Measurements from ENCODE around the gene MAP3K21. TPM values are rescaled to one million over a fixed set of nuclear protein-coding genes. Genes with fewer than 3 reads are reported as not detected.

MAP3K21 gene
- total and polyA plus RNA-seq, 4 donors, result 0.33 to 1.8 (median 1.4) TPM

DNA sequence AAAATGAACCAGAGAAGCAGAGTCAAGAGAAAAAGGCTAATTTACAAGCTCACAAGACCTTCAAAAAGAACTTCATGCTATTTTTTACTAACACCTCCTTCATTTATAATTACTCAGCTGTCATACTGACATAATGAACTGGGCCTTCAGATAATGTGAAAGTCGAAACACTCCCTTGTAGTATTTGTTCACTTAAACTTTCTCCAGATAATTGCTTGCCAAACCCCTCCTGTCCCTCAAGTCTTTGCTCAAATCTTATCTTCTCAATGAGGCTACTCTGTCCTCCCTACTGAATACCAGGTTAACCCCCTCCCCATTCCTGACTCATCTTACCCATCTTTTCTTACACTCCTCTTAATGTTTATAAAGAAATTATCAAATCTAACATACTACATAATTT is 11.1 kb upstream of the MAP3K21 start:
- Histone ChIP-seq H3K27ac (ENCODE audit: low read depth in 1 of 2, low read length in 2 of 2) (no peak overlapping the region), H3K4me1 (ENCODE audit: control insufficient read depth in 1 of 2, insufficient read depth in 2 of 2, low read length in 2 of 2) (no peaks in the 10 kb centered on the region), H3K9me3 (ENCODE audit: control insufficient read depth, low read length) (no peaks in the 10 kb centered on the region), H3K36me3 (ENCODE audit: control insufficient read depth in 1 of 2, insufficient read depth in 2 of 2, low read length in 1 of 2) (no peaks in the 10 kb centered on the region), H3K27me3 (ENCODE audit: control insufficient read depth in 1 of 2, insufficient read depth in 2 of 2, low read length in 1 of 2) (no peaks in the 10 kb centered on the region), H3K4me3 (ENCODE audit: low read length in 2 of 2) (no peak overlapping the region)
- DNase-seq, result no peak
- ATAC-seq (ENCODE audit: low FRiP score), result no peak
- 50 to 70% methylated on average over 1 of the region's 1 CpG for WGBS, 2 donors
- intact Hi-C loops (cut with DNase I), result no loop called here

GRCh38 chr1:233319272-233319671 is 8.3 kb upstream of the MAP3K21 start:
- Histone ChIP-seq H3K9me3 (ENCODE audit: control insufficient read depth, low read length) (no peaks in the 10 kb centered on the region), H3K4me3 (ENCODE audit: low read length in 2 of 2) (no peak overlapping the region), H3K36me3 (ENCODE audit: control insufficient read depth in 1 of 2, insufficient read depth in 2 of 2, low read length in 1 of 2) (no peaks in the 10 kb centered on the region), H3K4me1 (ENCODE audit: control insufficient read depth in 1 of 2, insufficient read depth in 2 of 2, low read length in 2 of 2) (no peaks in the 10 kb centered on the region), H3K27ac (ENCODE audit: low read depth in 1 of 2, low read length in 2 of 2) (no peak overlapping the region), H3K27me3 (ENCODE audit: control insufficient read depth in 1 of 2, insufficient read depth in 2 of 2, low read length in 1 of 2) (no peaks in the 10 kb centered on the region)
- intact Hi-C loops (cut with DNase I), result no loop called here
- ATAC-seq (ENCODE audit: low FRiP score), result no peak
- DNase-seq, result no peak
- WGBS, 2 donors, result 78 to 81% methylated on average over 6 of the region's 6 CpGs

DNA sequence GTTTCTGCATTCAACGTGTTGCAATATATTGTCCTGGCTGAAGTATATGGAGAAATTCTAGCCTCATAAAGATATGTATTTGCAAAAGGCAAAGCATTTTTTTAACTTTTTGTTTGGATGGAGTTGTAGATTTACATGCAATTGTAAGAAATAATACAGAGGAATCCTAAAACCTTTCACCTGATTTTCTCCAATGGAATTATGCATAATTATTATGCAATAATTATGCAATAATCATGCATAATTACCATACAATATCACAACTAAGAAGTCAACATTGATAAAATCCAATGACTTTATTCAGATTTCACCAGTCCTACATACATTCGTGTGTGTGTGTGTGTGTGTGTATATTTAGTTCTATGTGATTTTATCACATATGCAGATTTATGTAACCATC is 7.5 kb upstream of the MAP3K21 start:
- Histone ChIP-seq H3K27me3 (ENCODE audit: control insufficient read depth in 1 of 2, insufficient read depth in 2 of 2, low read length in 1 of 2) (no peaks in the 10 kb centered on the region), H3K27ac (ENCODE audit: low read depth in 1 of 2, low read length in 2 of 2) (no peak overlapping the region), H3K4me3 (ENCODE audit: low read length in 2 of 2) (no peak overlapping the region), H3K36me3 (ENCODE audit: control insufficient read depth in 1 of 2, insufficient read depth in 2 of 2, low read length in 1 of 2) (no peaks in the 10 kb centered on the region), H3K9me3 (ENCODE audit: control insufficient read depth, low read length) (no peaks in the 10 kb centered on the region), H3K4me1 (ENCODE audit: control insufficient read depth in 1 of 2, insufficient read depth in 2 of 2, low read length in 2 of 2) (no peaks in the 10 kb centered on the region)
- no peak for ATAC-seq (ENCODE audit: low FRiP score)
- DNase-seq, result no peak
- intact Hi-C loops (cut with DNase I), result no loop called here
- 76% methylated on average over 2 of the region's 2 CpGs for WGBS, 2 donors

GRCh38 chr1:233323718-233324117 is 3.8 kb upstream of the MAP3K21 start:
- no peak for ATAC-seq (ENCODE audit: low FRiP score)
- 45 to 67% methylated on average over 1 of the region's 1 CpG for WGBS, 2 donors
- H3K9me3 ChIP-seq (ENCODE audit: control insufficient read depth, low read length), result no peaks in the 10 kb centered on the region

GRCh38 chr1:233326319-233326718 is 1.2 kb upstream of the MAP3K21 start:
- H3K9me3 ChIP-seq (ENCODE audit: control insufficient read depth, low read length), result no peaks in the 10 kb centered on the region
- intact Hi-C loops (cut with DNase I), result no loop called here
- no peak overlapping the region for H3K4me3 ChIP-seq (ENCODE audit: low read length in 2 of 2)
- no peaks in the 10 kb centered on the region for H3K27me3 ChIP-seq (ENCODE audit: control insufficient read depth in 1 of 2, insufficient read depth in 2 of 2, low read length in 1 of 2)
- no peak overlapping the region for H3K27ac ChIP-seq (ENCODE audit: low read depth in 1 of 2, low read length in 2 of 2)
- no peak for DNase-seq
- no peaks in the 10 kb centered on the region for H3K36me3 ChIP-seq (ENCODE audit: control insufficient read depth in 1 of 2, insufficient read depth in 2 of 2, low read length in 1 of 2)
- no peak for ATAC-seq (ENCODE audit: low FRiP score)
- no peaks in the 10 kb centered on the region for H3K4me1 ChIP-seq (ENCODE audit: control insufficient read depth in 1 of 2, insufficient read depth in 2 of 2, low read length in 2 of 2)

More at GRCh38 chr1:233323718-233324117, 3.8 kb upstream of the MAP3K21 start:
- Histone ChIP-seq H3K4me3 (ENCODE audit: low read length in 2 of 2) (no peak overlapping the region), H3K27ac (ENCODE audit: low read depth in 1 of 2, low read length in 2 of 2) (no peak overlapping the region), H3K27me3 (ENCODE audit: control insufficient read depth in 1 of 2, insufficient read depth in 2 of 2, low read length in 1 of 2) (no peaks in the 10 kb centered on the region), H3K4me1 (ENCODE audit: control insufficient read depth in 1 of 2, insufficient read depth in 2 of 2, low read length in 2 of 2) (no peaks in the 10 kb centered on the region), H3K36me3 (ENCODE audit: control insufficient read depth in 1 of 2, insufficient read depth in 2 of 2, low read length in 1 of 2) (no peaks in the 10 kb centered on the region)
- no peak for DNase-seq
- intact Hi-C loops (cut with DNase I), result no loop called here

DNA sequence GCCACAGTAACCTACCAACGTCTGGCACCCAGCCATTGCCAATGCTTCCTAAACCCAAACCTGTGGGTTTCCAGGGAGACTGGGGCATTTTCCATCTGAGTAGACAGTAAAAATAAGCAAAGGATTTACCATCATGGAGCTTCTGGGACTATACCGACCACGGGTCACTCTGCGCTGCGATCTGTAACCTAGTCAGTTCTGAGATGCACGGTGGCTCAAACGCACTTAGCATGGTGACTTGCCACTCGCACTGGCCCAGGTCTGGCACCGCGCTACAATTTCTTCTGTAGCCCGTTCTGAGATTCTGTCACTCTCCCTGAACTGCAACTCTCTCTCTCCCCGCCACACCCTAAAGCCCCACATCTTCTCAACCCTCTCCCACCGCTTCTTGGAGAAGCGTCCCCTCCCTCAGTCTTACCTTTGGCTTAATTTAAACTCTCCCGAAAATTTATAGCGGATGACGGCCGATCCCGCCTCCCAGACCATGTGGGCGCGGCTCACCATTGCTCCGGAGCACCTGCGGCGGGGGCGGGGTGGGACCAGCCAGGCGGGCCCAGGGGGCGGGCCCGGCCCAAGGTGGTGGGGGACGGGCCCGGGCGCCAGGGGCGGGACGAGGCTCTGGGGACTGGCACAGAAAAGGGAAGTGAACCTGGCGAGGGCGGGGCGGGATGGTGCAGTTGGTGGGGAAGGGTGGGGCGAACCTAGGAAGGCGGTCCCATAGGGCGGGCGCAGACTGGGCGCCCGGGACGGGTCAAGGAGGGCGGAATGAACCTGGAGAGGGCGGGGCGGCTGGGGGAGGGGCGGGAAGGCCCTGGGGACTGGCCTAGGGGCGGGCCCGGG is 493 bp upstream of the MAP3K21 start:
- Histone ChIP-seq H3K9me3 (ENCODE audit: control insufficient read depth, low read length) (no peaks in the 10 kb centered on the region), H3K27ac (ENCODE audit: low read depth in 1 of 2, low read length in 2 of 2) (no peak overlapping the region), H3K36me3 (ENCODE audit: control insufficient read depth in 1 of 2, insufficient read depth in 2 of 2, low read length in 1 of 2) (no peaks in the 10 kb centered on the region), H3K4me1 (ENCODE audit: control insufficient read depth in 1 of 2, insufficient read depth in 2 of 2, low read length in 2 of 2) (no peaks in the 10 kb centered on the region), H3K4me3 (ENCODE audit: low read length in 2 of 2) (peak overlapping the region; percentile 49 to 58), H3K27me3 (ENCODE audit: control insufficient read depth in 1 of 2, insufficient read depth in 2 of 2, low read length in 1 of 2) (no peaks in the 10 kb centered on the region)
- 4 to 6% methylated on average over 35 to 49 of the region's 49 CpGs for WGBS, 2 donors
- peak; percentile 84 for ATAC-seq (ENCODE audit: low FRiP score)
- intact Hi-C loops (cut with DNase I), result no loop called here
- peak; percentile 91 to 93 for DNase-seq

DNA sequence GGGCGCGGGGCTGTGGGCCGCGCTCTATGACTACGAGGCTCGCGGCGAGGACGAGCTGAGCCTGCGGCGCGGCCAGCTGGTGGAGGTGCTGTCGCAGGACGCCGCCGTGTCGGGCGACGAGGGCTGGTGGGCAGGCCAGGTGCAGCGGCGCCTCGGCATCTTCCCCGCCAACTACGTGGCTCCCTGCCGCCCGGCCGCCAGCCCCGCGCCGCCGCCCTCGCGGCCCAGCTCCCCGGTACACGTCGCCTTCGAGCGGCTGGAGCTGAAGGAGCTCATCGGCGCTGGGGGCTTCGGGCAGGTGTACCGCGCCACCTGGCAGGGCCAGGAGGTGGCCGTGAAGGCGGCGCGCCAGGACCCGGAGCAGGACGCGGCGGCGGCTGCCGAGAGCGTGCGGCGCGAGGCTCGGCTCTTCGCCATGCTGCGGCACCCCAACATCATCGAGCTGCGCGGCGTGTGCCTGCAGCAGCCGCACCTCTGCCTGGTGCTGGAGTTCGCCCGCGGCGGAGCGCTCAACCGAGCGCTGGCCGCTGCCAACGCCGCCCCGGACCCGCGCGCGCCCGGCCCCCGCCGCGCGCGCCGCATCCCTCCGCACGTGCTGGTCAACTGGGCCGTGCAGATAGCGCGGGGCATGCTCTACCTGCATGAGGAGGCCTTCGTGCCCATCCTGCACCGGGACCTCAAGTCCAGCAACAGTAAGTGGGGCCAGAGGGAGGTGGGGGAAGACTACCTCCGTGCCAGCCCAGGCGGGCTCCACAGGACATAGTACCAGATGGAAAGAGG is 808 bp downstream of the MAP3K21 start:
- H3K4me3 ChIP-seq (ENCODE audit: low read length in 2 of 2), result peak overlapping the region; percentile 49 to 58
- 1% methylated on average over 56 to 96 of the region's 96 CpGs for WGBS, 2 donors
- no peaks in the 10 kb centered on the region for H3K36me3 ChIP-seq (ENCODE audit: control insufficient read depth in 1 of 2, insufficient read depth in 2 of 2, low read length in 1 of 2)
- H3K4me1 ChIP-seq (ENCODE audit: control insufficient read depth in 1 of 2, insufficient read depth in 2 of 2, low read length in 2 of 2), result no peaks in the 10 kb centered on the region
- peak; percentile 49 to 71 for DNase-seq
- intact Hi-C loops (cut with DNase I), result no loop called here
- no peaks in the 10 kb centered on the region for H3K27me3 ChIP-seq (ENCODE audit: control insufficient read depth in 1 of 2, insufficient read depth in 2 of 2, low read length in 1 of 2)
- peak; percentile 35 for ATAC-seq (ENCODE audit: low FRiP score)
- no peaks in the 10 kb centered on the region for H3K9me3 ChIP-seq (ENCODE audit: control insufficient read depth, low read length)
- H3K27ac ChIP-seq (ENCODE audit: low read depth in 1 of 2, low read length in 2 of 2), result no peak overlapping the region

DNA sequence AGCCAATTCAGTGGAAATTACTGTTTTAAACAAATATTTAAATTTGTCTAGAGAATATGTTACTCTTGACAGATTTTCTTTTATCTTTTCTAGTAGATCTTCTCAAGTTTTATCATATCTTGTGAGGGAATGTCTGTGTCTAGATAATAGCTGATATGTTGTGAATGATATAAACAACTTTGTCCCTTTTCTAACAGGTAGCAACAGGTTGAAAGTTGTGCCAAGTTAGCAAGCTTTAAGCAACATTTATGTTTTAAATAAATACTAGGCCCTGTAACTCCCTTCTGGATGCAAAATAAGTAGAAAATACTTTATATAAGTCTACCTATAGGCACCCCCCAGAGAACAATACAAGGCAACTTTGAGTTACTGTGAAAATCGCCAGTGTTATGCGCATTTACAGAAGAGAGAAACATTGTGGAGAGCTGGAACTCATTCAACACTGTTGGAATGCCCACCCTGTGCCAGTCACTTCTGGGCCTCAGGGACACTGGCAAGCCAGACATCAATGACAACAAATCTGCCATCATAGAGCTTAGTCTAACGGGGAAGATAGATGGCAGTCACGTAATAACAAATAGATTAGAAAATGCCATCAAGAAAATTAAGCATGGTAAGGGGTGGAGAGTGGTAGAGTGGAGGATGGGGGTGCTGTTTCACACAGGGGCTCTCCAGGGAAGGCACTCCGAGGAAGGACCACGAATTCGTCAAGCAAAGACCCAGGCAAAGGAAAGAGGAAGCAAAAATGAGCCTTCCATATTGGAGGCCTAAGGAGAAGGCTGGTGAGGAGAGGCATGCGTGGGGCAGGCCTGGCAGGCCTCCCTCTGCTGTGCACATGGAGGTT is 4.4 kb downstream of the MAP3K21 start:
- Histone ChIP-seq H3K27ac (ENCODE audit: low read depth in 1 of 2, low read length in 2 of 2) (no peak overlapping the region), H3K36me3 (ENCODE audit: control insufficient read depth in 1 of 2, insufficient read depth in 2 of 2, low read length in 1 of 2) (no peaks in the 10 kb centered on the region), H3K4me1 (ENCODE audit: control insufficient read depth in 1 of 2, insufficient read depth in 2 of 2, low read length in 2 of 2) (no peaks in the 10 kb centered on the region), H3K9me3 (ENCODE audit: control insufficient read depth, low read length) (no peaks in the 10 kb centered on the region), H3K27me3 (ENCODE audit: control insufficient read depth in 1 of 2, insufficient read depth in 2 of 2, low read length in 1 of 2) (peaks cover 0 to 2% of the 10 kb centered on the region in 2 donors), H3K4me3 (ENCODE audit: low read length in 2 of 2) (no peak overlapping the region)
- no peak for DNase-seq
- WGBS, 2 donors, result 79 to 80% methylated on average over 8 of the region's 8 CpGs
- intact Hi-C loops (cut with DNase I), result no loop called here
- ATAC-seq (ENCODE audit: low FRiP score), result no peak
